ENCODE data around the gene ERVW-1.

Gene ERVW-1

DNA sequence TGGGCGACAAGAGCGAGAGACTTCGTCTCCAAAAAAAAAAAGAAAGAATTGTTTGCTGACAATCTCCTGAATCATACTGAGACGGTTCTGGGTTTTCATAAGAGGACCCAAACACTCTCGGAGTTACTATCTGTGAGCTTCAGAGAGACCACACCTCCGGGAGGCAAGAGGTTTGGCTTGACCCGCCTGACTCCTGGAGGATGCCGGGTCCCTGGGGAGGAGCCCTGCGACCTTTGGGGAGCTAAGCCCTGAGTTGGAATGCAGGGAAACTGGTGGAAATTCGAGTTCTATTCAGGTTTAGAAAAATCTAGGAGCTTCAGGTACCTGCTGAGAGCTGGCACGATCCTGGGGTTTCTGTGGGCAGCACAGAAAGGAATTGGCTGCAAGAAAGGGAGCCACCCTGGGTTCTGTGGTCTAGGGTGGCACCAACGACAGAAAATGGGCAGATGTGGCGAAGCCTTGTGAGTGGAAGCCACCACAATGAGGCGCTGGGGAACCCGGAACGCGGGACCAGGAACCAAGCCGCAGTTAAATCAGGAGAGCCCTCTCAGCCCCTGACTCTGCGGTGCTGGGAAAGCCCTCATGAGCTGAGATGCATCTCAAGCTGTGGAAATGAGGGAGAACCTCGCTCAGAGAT lies 52.3 kb downstream of the ERVW-1 start:
- DNase-seq (ENCODE audit: low read depth, low spot score) = no peak

DNA sequence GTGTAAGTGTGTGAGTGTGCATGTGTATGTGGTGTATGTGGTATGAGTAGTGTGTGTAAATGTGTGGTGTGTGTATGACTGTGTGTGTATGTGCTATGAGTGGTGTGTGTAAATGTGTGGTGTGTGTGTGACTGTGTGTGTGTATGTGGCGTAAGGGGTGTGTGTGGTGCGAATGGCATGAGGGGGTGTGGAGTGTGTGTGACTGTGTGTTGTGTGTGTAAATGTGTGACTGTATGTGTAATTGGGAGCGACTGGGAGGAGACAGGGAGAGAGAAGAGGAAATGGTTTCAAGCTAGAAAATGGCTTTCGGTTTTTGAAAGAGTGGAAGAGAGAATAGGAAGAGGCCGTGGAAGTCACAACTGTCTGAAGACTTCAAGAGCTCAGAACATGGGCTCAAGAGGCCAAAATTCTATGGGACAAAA lies 54.0 kb downstream of the ERVW-1 start:
- no peak for DNase-seq (ENCODE audit: low read depth, low spot score)

DNA sequence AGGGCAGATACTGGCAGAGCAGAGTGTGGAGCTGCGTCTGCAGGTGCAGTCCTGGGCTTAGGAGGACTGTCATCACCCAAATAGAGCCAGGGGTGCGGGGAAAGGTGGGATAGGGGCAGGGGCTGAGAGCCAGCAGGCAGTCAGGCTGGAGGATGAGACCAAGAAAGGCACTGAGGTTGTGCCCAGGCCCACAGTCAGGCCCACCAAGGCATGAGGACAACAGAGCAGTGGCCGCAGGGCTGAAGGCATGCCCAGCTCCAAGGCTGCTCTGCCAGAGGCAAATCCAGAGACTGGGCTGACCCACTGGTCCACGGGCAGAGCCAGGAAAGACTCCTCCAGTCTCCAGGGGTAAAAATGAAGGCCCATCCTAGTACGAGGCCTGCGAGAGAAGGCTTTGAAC lies 54.8 kb downstream of the ERVW-1 start:
- DNase-seq (ENCODE audit: low read depth, low spot score) = no peak

DNA sequence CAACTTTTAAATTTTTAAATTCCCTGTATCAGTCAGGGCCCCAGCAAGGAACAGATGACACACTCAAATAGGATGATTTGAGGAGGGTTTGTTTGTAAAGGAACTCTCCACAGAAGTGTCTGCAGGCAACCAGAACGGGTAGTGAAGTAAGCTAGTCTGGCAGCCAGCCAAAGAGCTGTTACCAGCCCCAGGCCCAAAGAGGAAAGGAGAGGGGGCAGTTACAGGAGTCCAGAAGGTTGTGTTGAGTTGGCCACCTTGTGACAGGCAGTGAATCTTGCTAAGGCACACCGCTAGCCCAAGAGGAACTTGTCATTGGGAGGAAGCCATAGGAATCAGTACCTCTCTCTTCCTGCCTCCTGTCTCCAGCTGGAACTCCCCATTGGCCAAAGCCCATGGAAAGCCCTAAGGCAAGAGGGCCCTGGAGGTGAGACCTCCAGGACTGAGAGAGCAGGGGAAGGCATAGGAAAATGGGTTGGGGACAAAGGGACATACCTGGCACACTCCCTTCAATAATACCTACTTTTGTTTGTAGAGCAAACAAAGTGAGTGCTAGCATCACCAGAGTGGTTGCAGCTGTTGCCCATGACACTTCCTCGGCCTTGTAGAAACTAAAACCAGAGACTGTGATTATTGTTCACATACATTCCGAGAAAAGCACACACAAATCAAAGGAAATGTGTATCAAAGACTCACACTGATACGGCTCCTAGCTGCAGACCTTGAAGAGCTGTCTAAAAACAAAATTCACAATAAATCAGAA lies 55.9 kb downstream of the ERVW-1 start:
- no peak for DNase-seq (ENCODE audit: low read depth, low spot score)
